Measurements from ENCODE around the gene PHLPP1.

Gene PHLPP1

DNA sequence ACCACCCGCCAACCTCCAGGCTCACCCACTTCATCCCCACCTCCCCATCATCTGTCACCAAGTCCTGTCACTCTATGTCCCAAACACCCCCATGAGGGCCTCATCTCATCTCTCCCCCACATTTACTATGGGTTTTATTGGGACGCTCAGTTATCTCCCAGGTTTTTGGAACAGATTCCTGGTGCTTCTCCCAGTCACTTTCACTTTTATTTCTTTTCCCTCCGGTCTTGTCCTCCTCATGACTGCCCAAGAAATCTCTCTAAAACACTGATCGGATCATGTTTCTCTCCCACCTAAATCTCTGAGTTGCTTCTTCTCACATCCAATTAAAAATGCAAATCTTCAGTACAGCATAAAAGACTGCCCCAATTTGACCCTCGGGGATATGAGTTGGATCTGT lies 273.1 kb downstream of the PHLPP1 start:
- DNase-seq = no peak

DNA sequence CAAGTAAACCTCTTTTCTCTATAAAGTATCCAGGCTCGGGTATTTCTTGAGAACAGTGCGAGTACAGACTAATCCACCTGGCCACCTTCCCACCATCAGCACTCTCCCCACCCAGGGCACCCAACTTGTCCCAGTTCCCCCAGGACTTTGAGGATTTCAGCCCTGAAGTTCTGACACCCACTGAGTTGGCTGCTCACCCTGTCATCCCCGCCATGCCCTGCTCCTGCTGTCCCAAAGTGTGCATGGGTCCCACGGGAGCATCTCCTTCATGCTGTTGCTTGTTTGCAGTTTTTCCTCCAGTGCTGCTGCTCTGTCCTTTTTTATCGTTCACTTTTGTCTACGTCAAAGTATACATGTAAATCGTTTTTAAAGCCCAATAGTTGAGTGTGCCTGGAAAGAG lies 273.9 kb downstream of the PHLPP1 start:
- peak; percentile 6 for DNase-seq

DNA sequence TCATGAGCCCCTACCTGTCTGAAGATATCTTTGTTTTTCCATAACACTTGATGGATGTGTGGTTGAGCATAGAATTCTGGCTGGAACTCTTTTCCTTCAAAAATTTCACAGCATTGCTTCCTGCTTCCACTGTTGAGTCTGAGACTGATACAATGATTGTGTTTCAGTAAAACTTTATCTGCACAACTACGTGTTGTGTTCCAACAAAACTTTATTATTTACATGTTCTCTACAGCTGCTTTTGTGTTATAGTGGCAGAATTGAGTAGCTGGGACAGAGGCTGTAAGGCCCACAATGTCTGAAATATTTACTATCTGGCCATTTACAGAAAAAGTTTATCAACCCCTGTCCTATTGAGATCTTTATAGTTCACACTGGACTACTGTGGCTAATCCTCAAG lies 275.3 kb downstream of the PHLPP1 start:
- no peak for DNase-seq

DNA sequence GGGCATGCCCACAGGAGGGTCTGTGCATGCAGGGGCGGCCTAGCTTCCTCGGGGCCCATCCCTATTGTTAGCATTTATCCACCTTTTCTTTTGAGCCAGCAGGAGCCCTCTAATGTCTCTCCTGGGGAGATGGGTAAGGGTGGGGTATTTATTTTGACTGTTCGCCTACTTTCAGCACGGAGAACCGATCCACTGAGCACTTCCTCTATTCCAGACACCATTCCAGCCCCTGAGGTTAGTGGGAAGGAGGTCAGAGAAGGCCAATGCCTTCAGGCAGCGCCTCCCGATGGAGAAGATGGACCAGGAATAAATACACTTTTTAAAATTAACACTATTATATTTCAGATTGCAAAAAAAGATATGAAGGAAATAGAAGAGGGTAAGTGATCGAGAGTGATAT lies 276.0 kb downstream of the PHLPP1 start:
- no peak for DNase-seq

DNA sequence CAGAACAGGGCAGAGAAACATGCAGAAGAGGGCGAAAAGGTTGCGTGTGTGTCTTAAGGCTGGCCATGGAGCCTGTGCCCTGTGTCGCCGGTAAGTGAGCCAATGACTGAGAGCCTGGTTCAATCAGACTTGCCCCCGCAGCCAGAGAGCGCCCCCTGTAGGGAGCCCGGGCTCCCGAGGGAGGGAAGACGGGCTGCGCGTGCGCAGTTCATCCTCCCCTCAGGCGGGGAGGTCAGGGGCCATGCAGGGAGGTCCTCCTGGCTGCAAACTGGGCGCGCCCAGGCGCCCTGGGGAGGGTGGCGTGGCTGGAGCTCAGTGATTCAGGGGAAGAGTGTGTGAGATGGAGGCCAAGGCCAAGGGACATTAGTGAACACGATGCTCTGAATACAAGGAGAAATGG lies 276.6 kb downstream of the PHLPP1 start:
- DNase-seq = no peak

DNA sequence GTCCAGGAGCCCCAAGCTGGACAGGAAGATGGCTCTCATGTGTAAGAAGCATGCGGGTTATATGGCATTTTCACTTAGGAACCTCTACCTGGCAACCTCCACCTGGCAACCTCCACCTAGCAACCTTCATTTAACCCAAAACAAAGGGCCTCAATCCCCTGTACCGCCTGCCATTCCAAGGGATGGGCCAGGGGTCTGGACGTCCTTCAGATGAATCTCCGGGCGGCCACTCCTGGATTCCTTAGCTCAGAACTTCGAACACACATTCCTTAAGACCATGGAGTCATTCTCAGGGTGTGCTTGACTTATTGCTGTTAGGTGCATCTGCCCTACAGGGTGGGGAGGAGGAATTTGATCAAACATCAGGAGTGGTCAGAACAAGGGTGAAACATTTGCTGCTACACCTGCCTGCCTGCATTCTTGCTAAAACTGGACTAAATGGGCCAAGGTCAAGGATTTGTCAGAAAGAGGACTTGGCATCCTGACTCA lies 277.6 kb downstream of the PHLPP1 start:
- no peak for DNase-seq

DNA sequence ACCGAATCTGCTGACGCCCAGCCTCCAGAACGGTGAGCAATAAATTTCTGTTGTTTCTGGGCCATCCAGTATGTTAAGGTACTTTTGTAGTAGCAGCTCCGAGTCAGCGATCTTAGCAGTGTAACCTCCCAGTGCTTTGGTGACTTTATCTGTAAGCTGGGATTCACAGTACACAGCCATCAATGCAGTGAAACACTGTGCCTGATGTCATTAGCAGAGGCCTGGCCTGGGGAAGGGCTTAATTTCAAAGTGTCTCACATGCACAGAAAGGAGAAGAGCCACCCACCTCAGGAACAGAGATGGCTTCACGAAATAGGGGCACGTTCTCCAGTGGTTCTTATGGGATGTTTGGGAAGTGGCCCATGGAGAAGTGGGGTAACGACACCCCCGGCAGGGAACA lies 281.2 kb downstream of the PHLPP1 start:
- no peak for DNase-seq

DNA sequence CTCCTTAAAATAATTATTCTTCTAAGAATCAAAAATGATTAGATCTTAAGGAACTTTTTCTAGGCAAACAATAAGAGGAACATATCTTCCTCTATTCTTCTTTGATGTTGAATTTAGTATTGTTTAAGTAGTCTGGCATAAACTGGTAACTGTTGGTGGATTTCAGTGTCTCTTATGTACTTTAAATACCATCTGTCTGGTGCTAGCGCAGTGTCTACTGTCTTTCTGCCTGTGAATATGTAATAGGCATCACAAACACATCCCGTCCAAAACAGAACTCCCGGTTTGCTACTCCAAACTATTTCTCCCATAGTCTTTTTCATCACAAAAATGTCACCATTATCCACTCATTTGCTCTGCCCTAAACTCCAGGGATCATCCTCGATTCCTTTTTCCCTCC lies 281.7 kb downstream of the PHLPP1 start:
- no peak for DNase-seq

DNA sequence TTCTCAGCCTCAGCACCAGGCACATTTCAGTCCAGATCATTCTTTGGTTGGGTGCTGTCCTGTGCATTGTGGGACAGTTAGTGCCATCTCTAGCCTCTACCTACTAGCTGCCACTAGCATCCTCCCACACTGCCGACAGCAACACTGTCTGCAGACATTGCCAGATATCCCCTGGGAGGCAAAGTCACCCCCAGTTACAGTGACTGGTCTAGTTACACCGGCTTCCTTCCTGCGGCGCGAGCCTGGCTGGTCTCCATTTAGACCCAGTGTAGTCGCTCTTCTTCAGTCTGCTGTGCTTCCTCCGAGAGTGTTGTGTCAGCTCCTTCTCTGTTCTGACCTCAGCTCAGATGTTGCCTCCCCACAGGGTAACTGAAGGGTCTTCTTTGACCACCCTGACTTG lies 283.1 kb downstream of the PHLPP1 start:
- no peak for DNase-seq

DNA sequence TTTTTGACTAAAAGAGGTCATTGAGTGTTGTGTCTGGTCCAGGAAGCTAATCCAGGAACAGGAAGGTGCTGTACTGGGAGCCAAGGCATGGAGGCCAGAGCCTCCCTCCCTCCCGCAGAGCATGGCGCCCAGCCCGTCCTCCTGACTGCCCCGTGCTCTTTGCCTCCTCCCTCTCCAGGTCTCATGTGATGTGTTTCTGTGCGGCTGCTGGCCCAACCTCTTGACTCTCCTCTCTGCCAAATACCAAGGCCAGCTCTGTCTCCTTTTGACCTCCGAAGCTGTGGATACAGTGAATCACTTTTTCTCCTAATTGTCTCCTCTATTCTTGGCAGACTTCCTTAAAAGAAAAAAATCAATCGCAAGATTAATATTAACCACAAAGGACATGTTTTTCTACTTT lies 284.1 kb downstream of the PHLPP1 start:
- no peak for DNase-seq

DNA sequence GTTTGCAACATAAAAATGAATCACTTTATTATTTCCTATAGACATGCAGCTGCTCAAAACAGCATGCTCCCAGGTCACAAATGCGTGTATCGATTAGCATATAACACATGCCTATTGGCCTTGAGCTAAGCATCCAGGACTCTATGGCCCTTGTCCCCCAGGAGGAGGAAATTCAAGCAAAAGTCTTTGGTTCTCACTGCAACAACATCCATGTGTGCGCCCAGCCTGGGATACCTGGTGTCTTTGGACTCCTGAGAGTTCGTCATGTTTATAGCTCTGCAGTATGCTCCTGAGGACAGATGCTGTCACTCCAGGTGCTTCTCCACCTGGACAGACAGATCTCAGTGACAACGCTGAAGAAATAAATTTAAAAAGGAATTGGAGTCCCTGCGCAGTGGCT lies 284.6 kb downstream of the PHLPP1 start:
- no peak for DNase-seq

DNA sequence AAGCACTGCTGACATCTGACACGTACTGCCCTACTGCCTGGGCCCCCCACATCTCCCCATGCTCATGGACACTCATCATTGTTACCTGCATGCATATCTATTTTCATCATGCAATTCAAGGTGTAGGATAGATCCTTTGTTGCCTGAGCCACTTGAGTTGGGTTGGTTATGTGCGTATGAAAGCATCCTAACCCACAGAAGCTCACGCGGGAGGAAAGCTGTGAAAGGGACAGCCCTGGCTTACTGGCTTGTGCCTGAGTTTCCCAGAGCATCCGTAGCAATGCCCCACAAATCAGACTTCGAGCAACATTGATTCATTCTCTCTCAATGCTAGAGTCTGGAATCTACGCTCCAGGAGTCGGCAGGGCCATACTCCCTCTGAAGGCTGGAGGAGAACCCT lies 285.5 kb downstream of the PHLPP1 start:
- no peak for DNase-seq

DNA sequence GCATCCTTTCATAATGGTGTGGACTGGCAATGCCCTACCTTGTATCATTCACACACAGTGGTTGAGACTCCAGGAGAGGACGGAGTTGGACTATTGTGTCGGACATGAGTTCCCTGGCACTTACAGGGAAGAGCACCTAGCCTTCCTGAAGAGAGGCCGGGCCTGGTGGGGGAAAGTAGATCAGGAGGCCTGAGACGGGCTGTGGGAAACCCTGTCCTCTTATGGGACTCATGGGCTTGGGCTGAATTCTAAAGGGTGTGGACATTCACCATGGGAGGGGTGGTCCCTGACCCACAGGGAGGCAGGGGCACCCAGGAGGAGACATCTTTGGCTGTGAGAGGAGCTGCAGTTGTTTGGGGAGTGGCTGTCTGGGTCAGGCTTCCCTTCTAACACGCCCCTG lies 286.5 kb downstream of the PHLPP1 start:
- no peak for DNase-seq

DNA sequence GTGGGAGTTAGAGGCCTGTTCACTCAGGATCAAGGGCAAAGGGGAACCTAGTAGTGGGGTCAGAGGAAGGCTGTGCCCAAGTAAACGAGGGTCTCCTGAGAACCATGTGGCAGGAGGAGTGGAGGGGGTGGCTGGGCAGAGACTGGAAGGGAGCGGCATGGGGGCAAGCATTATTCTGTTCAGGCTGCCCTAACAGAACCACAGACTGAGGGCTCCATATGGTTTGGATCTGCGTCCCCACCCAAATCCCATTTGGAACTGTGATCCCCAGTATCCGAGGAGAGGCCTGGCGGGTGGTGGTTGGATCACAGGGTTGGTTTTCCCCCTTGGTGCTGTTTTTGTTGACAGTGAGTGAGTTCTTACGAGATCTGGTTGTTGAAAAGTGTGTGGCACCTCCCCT lies 287.0 kb downstream of the PHLPP1 start:
- DNase-seq = no peak

DNA sequence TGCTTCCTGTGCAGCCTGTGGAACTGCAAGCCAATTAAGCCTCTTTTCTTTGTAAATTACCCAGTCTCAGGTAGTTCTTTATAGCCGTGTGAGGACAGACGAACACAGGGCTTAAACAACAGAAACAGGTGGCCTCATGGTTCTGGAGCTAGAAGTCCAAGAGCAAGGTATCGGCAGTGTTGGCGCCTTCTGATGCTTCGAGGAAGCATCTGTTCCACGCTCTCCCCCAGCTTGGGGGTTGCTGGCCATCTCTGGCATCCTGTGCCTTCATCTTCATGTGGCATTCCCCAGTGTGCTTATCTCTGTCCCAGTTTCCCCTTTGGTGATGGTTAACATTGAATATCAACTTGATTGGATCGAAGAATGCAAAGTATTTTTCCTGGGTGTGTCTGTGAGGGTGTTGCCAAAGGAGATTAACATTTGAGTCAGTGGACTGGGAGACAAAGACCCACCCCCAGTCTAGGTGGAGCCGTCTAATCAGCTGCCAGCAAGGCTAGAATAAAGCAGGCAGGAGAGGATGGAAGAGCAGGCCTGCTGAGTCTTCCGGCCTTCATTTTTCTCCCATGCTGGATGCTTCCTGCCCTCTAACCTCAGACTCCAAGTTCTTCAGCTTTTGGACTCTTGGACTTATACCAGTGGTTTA lies 287.6 kb downstream of the PHLPP1 start:
- DNase-seq = no peak

DNA sequence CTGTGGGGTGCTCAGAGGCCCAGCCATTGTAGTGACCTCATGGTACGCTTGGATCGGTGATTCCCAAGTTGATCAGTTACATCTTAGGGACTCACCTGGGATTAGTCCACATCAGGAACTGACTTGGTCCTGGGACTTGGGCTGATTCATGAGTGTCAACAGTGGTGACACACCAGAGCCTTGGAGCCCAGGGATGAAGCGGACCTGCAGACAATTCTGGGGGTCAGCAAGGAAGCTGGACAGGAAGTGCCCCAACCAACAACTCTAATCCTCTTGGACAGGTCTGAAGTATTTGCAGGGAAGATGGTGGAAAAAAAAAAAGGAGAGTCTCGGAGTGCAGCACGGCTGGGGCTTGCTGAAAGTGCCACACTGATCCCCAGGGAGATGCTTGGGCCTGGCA lies 288.6 kb downstream of the PHLPP1 start:
- DNase-seq = no peak

DNA sequence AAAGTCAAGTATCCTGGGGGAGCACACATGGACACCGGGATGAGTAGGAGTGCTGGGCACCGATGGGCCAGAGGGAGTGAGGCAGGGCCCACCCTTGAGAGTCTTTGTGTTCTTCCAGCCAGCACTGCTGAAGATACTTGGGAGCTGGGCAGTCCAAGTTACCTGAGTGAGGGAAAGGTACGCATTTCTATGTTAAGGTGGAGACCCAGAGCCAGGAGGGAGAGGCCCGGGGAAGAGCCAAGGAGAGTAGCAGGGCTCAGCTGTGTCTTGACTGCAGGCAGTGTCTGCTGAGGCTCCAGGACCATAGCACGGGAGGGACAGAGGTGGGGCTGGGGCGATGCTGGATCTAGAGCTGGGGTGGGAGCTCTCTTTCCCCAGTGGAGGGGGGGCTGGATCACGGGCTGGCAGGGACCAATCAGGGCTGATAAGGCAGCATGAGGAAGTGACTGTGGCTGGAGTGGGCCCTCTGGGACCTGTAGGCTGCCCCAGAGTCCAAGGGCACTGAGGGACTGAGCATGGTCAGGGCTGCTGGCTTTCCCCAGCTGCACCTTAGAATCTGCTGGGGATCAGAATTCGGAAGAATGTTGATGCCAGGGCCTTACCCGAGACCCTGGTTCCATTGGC lies 289.2 kb downstream of the PHLPP1 start:
- DNase-seq = no peak

DNA sequence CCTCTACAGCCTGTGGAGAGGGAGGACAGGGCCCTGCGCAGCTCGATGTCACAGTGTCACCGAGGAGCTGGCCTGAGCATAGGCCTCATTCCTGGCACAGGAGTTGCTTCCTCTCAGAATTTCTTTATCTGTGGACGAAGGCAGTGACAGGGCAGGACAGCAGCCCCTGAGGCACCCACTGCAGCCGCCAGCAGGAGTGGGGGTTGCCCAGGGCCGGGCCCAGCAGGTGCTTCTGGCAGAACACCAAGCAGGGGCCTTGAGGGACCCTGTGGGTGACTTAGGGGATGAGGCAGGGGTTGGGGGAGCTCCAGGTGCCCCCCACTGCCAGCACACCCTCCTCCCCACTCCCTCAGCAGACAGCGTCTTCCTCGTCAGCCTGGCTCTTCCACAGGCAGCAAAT lies 290.0 kb downstream of the PHLPP1 start:
- no peak for DNase-seq

DNA sequence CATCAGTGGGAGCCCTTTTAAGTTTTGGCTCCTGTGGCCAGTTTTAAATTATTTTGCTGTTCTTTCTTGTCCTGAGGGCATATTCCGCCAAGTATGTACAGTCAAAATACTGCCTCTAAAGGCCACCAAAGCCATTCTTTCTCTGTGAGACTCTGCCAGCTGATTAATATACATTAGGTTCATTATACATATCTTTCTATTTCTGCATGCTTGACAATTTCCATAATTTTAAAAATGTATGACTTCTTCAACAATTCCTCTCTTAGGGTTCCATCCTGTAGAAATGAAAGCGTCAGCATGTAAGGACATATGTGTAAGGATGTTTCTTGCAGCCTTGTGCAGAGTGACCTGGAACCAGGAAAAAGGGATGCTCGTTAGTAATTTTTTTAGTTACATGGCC lies 291.9 kb downstream of the PHLPP1 start:
- no peak for DNase-seq

DNA sequence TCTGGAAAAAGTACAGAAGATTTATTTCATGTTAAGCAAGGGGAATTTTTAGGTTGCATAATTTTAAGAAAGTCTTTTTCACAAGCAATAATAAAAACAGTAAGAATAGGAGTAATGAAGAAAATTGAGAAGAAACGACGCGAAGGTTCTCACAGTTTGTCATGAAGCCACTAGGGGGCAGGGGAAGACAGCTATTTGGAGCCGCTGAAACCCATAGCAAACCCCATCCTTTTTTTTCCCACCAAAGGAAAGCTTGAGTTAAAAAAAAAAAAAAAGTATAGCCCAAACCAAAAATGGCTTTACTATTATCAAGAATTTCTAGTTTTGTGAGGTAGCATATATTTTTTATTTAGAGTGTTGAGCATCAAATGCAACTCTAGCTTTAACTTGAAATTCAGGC lies 300.9 kb downstream of the PHLPP1 start:
- peak; percentile 72 for DNase-seq

DNA sequence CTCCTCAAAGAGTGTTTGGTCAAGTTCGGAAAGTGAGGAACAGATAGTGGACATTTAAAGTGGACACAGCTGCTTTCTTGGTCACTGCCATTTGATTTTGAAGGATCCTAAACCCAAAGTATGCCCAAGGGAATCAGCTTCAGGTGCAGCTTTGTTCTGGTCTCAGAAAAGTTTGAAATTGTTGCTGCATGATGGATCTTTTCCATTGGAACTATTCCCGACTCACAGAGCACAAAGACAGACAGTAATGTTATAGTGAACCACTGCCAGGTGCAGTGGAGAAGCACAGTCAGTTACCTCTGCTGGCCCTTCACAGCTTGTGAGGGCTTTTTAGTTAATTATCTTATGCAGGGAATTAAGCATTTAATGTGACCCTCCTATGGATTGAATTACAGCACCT lies 301.7 kb downstream of the PHLPP1 start:
- DNase-seq = no peak

DNA sequence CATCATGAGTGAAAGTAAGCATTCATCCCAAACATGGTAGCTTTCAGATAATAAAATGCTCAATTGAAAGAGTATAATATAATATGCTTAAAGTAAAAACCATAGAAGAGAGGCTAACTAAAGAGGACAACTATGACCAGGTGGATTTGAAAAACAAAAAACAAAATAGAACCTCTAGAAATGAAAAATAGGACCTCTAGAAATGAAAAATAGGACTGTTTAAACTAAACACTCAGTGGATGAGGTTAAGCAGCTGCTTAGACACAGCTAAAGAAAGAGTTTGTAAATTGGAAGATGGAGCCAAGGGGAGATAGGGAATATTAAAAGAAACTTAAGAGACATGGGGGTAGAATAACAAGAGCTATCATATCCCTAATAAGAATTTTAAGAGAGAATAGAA lies 302.6 kb downstream of the PHLPP1 start:
- DNase-seq = no peak

DNA sequence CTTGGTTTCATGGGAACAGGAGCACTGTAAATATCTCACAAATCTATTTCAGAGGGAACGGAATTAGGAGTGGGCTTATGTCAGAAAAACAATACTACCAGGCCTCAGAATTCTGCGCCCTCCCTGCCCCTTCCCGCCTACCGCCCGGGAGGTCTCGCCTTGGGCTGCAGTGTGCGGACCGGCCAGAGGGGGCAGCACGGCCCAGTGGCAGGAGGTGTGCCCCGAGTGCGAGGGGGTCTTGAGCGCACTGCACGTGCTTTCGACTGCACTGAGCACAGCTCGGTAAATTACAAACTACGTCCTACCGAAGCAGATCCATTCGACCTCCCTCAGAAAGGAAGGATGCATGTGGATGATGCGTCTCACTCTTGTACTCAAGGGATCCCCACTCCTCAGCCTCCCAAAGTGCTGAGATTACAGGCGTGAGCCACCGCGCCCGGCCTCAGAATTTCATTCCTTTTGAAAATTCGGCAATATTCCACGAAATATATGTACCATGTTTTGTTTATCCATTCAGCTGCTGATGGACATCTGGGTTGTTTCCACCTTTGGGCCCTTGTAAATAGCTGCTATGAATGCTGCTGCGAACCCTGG lies 307.2 kb downstream of the PHLPP1 start:
- no peak for DNase-seq

DNA sequence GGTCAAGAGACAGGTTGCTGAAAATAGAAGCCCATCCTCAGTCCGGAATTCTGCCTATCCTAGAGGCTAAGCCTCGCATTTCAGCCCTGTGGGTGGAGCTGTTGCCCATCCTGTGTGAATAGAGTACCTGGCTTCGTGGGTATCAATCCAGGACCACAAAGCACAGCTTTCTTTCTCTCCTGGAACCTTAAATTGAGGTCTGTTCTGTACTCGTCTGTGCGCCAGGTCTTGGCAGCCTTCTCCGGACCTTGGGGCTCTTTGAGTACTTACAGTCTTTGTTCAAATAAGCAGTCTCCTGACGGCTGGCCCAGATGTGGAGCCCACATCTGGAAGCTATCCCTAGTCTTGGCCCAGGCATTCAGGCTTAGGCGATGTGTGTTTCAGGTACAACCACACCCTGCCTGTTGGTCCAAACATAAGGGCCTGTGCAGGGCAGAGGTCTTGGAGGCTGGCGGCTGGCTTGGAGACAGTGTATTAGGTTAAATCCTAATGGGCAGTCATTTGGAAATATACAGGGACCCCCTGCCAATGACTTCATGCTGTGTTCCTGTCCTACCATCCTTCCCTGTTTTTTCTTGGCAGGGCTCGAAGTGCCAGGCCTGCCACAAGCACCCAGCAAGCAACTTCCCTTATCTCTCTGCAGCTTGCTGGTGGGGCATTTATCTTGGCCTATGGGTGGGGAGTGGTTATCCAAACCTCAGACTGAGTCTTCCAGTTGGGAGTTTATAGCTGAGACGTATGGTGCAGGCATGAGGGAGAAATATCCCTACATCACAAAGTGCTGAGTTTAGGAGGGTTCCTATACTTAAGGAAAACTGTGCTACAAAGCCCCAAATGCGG lies 310.1 kb downstream of the PHLPP1 start:
- peak; percentile 3 for DNase-seq
